Left lung (tissue), 10 donors: ENCODE data around the gene NOP10. TPM values are rescaled to one million over a fixed set of nuclear protein-coding genes. Genes with fewer than 3 reads are reported as not detected.
A peak's percentile ranks its signal among the peaks of the same experiment; 100 is the strongest.

ENCODE experiments used
- ATAC-seq: fragments of 200-7000 bp; cut with Tn5 transposase; one replicate; pipeline ENCODE4 v1.9.1; 2020; ENCODE audit warnings: moderate library complexity
- DNase-seq, 4 donors: peaks; one replicate each; pipeline ENCODE4 v3.0.0-alpha.2; 2013 to 2020
- H3K27ac ChIP-seq, 2 donors: fragments of 200-600 bp; sonication (generic) in 1 of 2; one replicate each; pipeline versions ENCODE4 v1.5.0 to v1.8.0; 2020 to 2021
- H3K27me3 ChIP-seq, 2 donors: fragments of 200-600 bp; sonication (generic) in 1 of 2; one replicate each; pipeline versions ENCODE4 v1.5.0 to v1.8.0; 2020 to 2021
- H3K36me3 ChIP-seq, 2 donors: fragments of 200-600 bp; sonication (generic) in 1 of 2; one replicate each; pipeline versions ENCODE4 v1.5.0 to v1.8.0; 2020 to 2021
- H3K4me1 ChIP-seq, 2 donors: fragments of 200-600 bp; one replicate each; pipeline ENCODE4 v1.8.0; 2021
- H3K4me3 ChIP-seq, 2 donors: fragments of 200-600 bp; sonication (generic) in 1 of 2; one replicate each; pipeline versions ENCODE4 v1.5.0 to v1.8.0; 2020 to 2021; ENCODE audit warnings: mild to moderate bottlenecking in 1 of 2
- H3K9me3 ChIP-seq, 2 donors: fragments of 200-600 bp; sonication (generic) in 1 of 2; one replicate each; pipeline versions ENCODE4 v1.5.0 to v1.8.0; 2020 to 2021
- intact Hi-C, 2 donors: fragments of 100-400 bp; cut with DNase I; formaldehyde crosslinking; loops; one replicate each; pipeline versions ENCODE4 v1.11.2 to v1.14.2; 2022
- polyA plus RNA-seq, 6 donors: library from polyadenylated mRNA; unstranded; fragments of 120-200 nt; gene quantifications; one replicate each; pipeline ENCODE4 v1.2.1, GENCODE V29; 2013; ENCODE audit not compliant: insufficient read length in 6 of 6
- total RNA-seq, 2 donors: library from RNA; stranded (reverse); fragmentation: NEBNext Ultra II Directional; extraction: Animal tissue kit (Norgen Biotek cat#: 25700); gene quantifications; one replicate each; pipeline ENCODE4 v1.2.1, GENCODE V29; 2021
- TF ChIP-seq, protein P1 (sequence below), 2 donors: fragments of 200-600 bp; sonication (generic) in 1 of 2; IDR thresholded peaks; one replicate each; pipeline versions ENCODE4 v1.5.0 to v1.8.0; 2021; ENCODE audit warnings: antibody characterized with exemption in 2 of 2
- donor health status: DM: no; HTN: yes; CAD: no.
- donor health status: DM: no; HTN: no; CAD: no.

The NOP10 gene
- total and polyA plus RNA-seq, 8 donors = 99.8 to 188 (median 110) TPM

- ATAC-seq (peak; percentile 61), DNase-seq (peak in 3 of 4 donors; percentile 55 to 91 (median 78))
- TF ChIP-seq, protein P1, sequence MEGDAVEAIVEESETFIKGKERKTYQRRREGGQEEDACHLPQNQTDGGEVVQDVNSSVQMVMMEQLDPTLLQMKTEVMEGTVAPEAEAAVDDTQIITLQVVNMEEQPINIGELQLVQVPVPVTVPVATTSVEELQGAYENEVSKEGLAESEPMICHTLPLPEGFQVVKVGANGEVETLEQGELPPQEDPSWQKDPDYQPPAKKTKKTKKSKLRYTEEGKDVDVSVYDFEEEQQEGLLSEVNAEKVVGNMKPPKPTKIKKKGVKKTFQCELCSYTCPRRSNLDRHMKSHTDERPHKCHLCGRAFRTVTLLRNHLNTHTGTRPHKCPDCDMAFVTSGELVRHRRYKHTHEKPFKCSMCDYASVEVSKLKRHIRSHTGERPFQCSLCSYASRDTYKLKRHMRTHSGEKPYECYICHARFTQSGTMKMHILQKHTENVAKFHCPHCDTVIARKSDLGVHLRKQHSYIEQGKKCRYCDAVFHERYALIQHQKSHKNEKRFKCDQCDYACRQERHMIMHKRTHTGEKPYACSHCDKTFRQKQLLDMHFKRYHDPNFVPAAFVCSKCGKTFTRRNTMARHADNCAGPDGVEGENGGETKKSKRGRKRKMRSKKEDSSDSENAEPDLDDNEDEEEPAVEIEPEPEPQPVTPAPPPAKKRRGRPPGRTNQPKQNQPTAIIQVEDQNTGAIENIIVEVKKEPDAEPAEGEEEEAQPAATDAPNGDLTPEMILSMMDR (IDR thresholded peaks at IDR 0.05) = no peak
- H3K4me1 ChIP-seq = peaks cover 11 to 22% of the 10 kb centered on the region in 2 donors
- peak overlapping the region; percentile 86 to 87 for H3K4me3 ChIP-seq
- no peaks in the 10 kb centered on the region for H3K9me3 ChIP-seq
- intact Hi-C loops = no loop called here
- peak overlapping the region in 1 of 2 donors; percentile 99 for H3K27ac ChIP-seq
- peaks cover 0 to 4% of the 10 kb centered on the region in 2 donors for H3K36me3 ChIP-seq
- H3K27me3 ChIP-seq = no peaks in the 10 kb centered on the region
Measured at GRCh38 chr15:34366271-34367065, 23.5 kb upstream of the NOP10 start.

GRCh38 chr15:34365836-34366235 is 22.9 kb upstream of the NOP10 start:
- intact Hi-C loops = no loop called here
- Histone ChIP-seq H3K36me3 (peaks cover 0 to 11% of the 10 kb centered on the region in 2 donors), H3K9me3 (no peaks in the 10 kb centered on the region), H3K27ac (no peak overlapping the region), H3K4me1 (peaks cover 11 to 22% of the 10 kb centered on the region in 2 donors), H3K4me3 (peak overlapping the region; percentile 86 to 87), H3K27me3 (no peaks in the 10 kb centered on the region)
- no peak for ATAC-seq
- DNase-seq = no peak
- TF ChIP-seq, protein P1 (IDR thresholded peaks at IDR 0.05) = no peak

DNA sequence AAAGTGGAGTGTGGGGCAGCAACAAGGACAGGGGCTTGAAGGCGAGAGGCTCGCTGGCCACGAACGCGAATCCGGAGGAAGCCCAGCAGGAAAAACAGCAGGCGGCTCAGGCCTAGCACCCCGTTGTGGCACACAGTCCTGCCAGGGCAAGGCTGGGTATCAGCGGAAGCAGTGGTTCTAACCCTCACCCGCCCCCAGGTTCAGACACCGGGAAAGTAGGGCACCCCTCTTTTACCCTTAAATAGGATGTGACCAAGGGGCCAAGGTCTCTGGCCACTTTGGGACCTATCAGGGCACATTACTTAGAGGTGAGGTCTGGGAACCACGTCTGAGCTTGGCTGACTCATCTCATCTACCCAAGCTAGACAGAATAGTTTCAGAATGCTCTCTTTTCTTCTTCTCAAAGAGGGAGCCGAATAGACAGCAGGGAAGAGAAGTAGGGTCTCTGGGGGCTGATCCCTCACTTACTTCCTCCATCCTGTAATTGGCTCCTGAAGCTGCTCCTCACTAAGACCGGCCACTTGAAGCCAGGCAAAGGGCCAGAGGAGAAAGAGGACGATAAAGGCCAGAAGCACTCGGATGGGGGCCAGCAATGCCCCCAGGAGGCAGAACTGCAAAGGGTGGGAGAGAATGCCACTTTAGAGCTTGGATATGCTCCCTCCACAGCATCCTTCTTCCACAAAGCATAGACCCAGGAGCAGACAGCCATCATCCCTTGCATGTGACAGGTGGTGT is 22.3 kb upstream of the NOP10 start:
- intact Hi-C loops = no loop called here
- DNase-seq (no peak), ATAC-seq (no peak)
- H3K4me1 ChIP-seq = peaks cover 11 to 22% of the 10 kb centered on the region in 2 donors
- TF ChIP-seq, protein P1 (IDR thresholded peaks at IDR 0.05) = no peak
- peaks cover 0 to 16% of the 10 kb centered on the region in 2 donors for H3K36me3 ChIP-seq
- no peak overlapping the region for H3K27ac ChIP-seq
- no peaks in the 10 kb centered on the region for H3K9me3 ChIP-seq
- no peaks in the 10 kb centered on the region for H3K27me3 ChIP-seq
- peak overlapping the region in 1 of 2 donors; percentile 87 for H3K4me3 ChIP-seq

- intact Hi-C loops = no loop called here
- no peak for ATAC-seq
- DNase-seq = no peak
- TF ChIP-seq, protein P1 (IDR thresholded peaks at IDR 0.05) = no peak
- peaks cover 0 to 29% of the 10 kb centered on the region in 2 donors for H3K36me3 ChIP-seq
- no peaks in the 10 kb centered on the region for H3K9me3 ChIP-seq
- peaks cover 11 to 22% of the 10 kb centered on the region in 2 donors for H3K4me1 ChIP-seq
- H3K4me3 ChIP-seq = no peak overlapping the region
- H3K27me3 ChIP-seq = no peaks in the 10 kb centered on the region
- no peak overlapping the region for H3K27ac ChIP-seq
Measured at GRCh38 chr15:34364041-34364440, 21.1 kb upstream of the NOP10 start.
